ENCODE measurements around the gene OSBPL9. TPM values are rescaled to one million over a fixed set of nuclear protein-coding genes. Genes with fewer than 3 reads are reported as not detected.

The OSBPL9 gene
- total and polyA plus RNA-seq, 10 of the 15 experiments (the other 5 are each of a cell fraction or from before 2014, with no cell fraction given), result 25.9 to 156 (median 108) TPM

DNA sequence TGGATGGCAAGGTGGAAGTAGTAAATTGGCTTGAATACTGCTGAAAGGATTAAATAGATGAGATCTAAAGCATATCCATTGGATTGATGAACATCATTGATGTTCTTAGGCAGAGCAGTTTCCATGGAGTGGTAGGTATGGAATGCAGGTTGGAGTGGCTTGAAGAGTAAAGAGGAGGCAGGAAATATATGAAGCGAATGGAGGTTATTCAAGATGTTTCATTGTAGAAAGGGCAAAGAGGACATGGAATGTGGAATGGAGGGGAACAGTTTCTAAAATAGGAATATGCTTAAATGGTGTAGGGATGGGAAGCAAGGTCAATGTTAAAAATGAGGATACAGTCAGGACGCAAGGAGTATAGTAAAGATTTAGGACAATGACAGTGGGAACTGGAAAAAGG is 6.1 kb downstream of the OSBPL9 start:
- CTCF ChIA-PET, result interaction anchor here (0.7 to 6.6 kb wide), 3 partner anchors 25 to 145 kb away, joined by 3 to 64 read pairs (median 4); no protein-coding TSS in a partner anchor
- no peak overlapping the region for H3K4me3 ChIP-seq
- no peaks in the 10 kb centered on the region for H3K4me1 ChIP-seq (ENCODE audit: control insufficient read depth, insufficient read depth, low read length)
- no peaks in the 10 kb centered on the region for H3K9me3 ChIP-seq (replicated peaks; ENCODE audit: control insufficient read depth, insufficient read depth, low read length)
- in situ Hi-C loops (cut with MboI), result no loop called here
- H3K4me2 ChIP-seq (ENCODE audit: control insufficient read depth, insufficient read depth), result no peak overlapping the region
- no peak overlapping the region for H2AFZ ChIP-seq (ENCODE audit: control insufficient read depth, low read depth, low read length)
- SMC1A ChIA-PET (ENCODE audit: uncharacterized antibody, unreplicated experiment), result interaction anchor here (0.9 to 11.9 kb wide), 6 partner anchors 9 to 145 kb away, joined by 3 to 95 read pairs (median 3); no protein-coding TSS in a partner anchor
- POLR2A ChIA-PET, result interaction anchor here (1.0 kb wide), 1 partner anchor 67 kb away, joined by 4 read pairs; no protein-coding TSS in a partner anchor
- ATAC-seq (no peak), DNase-seq (ENCODE audit: low read depth, low spot score) (no peak), FAIRE-seq (no peak)
- RAD21 ChIA-PET (ENCODE audit: unreplicated experiment), result interaction anchor here (1.0 kb wide), 1 partner anchor 128 kb away, joined by 3 read pairs; no protein-coding TSS in a partner anchor
- peaks cover 3% of the 10 kb centered on the region for H3K79me2 ChIP-seq (ENCODE audit: control insufficient read depth, insufficient read depth, low read length)
- no peak overlapping the region for H3K9ac ChIP-seq (ENCODE audit: control insufficient read depth, insufficient read depth, low read length)
- H4K20me1 ChIP-seq (ENCODE audit: control insufficient read depth, insufficient read depth), result no peaks in the 10 kb centered on the region
- H3K27me3 ChIP-seq (replicated peaks in 1 of 2; ENCODE audit: control insufficient read depth in 2 of 2, insufficient read depth in 2 of 2, low read length in 1 of 2), result no peaks in the 10 kb centered on the region
- H3K36me3 ChIP-seq (ENCODE audit: control insufficient read depth in 2 of 2, insufficient read depth in 2 of 2, low read length in 1 of 2), result no peaks in the 10 kb centered on the region
- H3K27ac ChIP-seq (ENCODE audit: control insufficient read depth, insufficient read depth), result no peak overlapping the region
- no TSS peak for BruUV-seq (replicated peaks)
- intact Hi-C loops (cut with micrococcal nuclease; ENCODE audit: unreplicated experiment), result loop anchor here (10.0 kb wide), 1 partner anchor 112 kb away; no protein-coding TSS in a partner anchor
- 97% methylated on average over 2 of the region's 2 CpGs for WGBS (ENCODE audit: insufficient coverage, insufficient replicate concordance, low lambda C conversion rate, missing lambda C conversion rate)
- TF ChIP-seq NFYA (IDR thresholded peaks at IDR 0.05; ENCODE audit: borderline replicate concordance, low read depth, low read length) (no peak), FOXM1 (IDR thresholded peaks at IDR 0.05; ENCODE audit: low read depth, low read length) (no peak), POLR2A (IDR thresholded peaks at IDR 0.05; ENCODE audit: low read depth, low read length) (no peak), IKZF2 (IDR thresholded peaks at IDR 0.05) (no peak), HDAC2 (IDR thresholded peaks at IDR 0.05) (no peak), BCLAF1 (IDR thresholded peaks at IDR 0.05) (no peak), PML (IDR thresholded peaks at IDR 0.05; ENCODE audit: low read length) (no peak), DPF2 (IDR thresholded peaks at IDR 0.05) (no peak), BCL3 (IDR thresholded peaks at IDR 0.05; ENCODE audit: borderline replicate concordance, insufficient read depth, low read depth, low read length, poor library complexity, severe bottlenecking) (no peak), PAX5 (IDR thresholded peaks at IDR 0.05; ENCODE audit: borderline replicate concordance, low read depth, low read length) (no peak), NRF1 (conservative IDR thresholded peaks at IDR 0.05; ENCODE audit: low read depth, low read length) (no peak), PRDM15 (CRISPR knock-in tag; IDR thresholded peaks at IDR 0.05) (no peak), RAD21 (IDR thresholded peaks at IDR 0.05; ENCODE audit: insufficient read depth, low read depth, low read length) (no peak), FOXK2 (IDR thresholded peaks at IDR 0.05) (no peak), BACH1 (IDR thresholded peaks at IDR 0.05; ENCODE audit: borderline replicate concordance) (no peak), FOS (IDR thresholded peaks at IDR 0.05; ENCODE audit: borderline replicate concordance, extremely low read depth, insufficient read length) (no peak)
- TF ChIP-seq, protein P1, sequence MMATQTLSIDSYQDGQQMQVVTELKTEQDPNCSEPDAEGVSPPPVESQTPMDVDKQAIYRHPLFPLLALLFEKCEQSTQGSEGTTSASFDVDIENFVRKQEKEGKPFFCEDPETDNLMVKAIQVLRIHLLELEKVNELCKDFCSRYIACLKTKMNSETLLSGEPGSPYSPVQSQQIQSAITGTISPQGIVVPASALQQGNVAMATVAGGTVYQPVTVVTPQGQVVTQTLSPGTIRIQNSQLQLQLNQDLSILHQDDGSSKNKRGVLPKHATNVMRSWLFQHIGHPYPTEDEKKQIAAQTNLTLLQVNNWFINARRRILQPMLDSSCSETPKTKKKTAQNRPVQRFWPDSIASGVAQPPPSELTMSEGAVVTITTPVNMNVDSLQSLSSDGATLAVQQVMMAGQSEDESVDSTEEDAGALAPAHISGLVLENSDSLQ (IDR thresholded peaks at IDR 0.05), result no peak
